Measurements from ENCODE around the gene AGBL4. TPM values are rescaled to one million over a fixed set of nuclear protein-coding genes. Genes with fewer than 3 reads are reported as not detected.

The AGBL4 gene
- polyA plus RNA-seq, 1 donor (not counting 4 experiments of a cell fraction or from before 2014, with no cell fraction given), result not detected

GRCh38 chr1:48831120-48831978 lies 1192.4 kb downstream of the AGBL4 start:
- Histone ChIP-seq H3K27me3 (ENCODE audit: control insufficient read depth, extremely low read depth, insufficient read depth, low read length) (no peaks in the 10 kb centered on the region), H3K4me1 (ENCODE audit: control insufficient read depth, extremely low read depth, insufficient read depth, low read length) (no peaks in the 10 kb centered on the region), H3K27ac (ENCODE audit: control insufficient read depth, insufficient read depth, low read length) (no peak overlapping the region), H2AFZ (ENCODE audit: control insufficient read depth, low read length) (no peak overlapping the region), H3K79me2 (ENCODE audit: control insufficient read depth, insufficient read depth, low read length) (no peaks in the 10 kb centered on the region), H3K9ac (ENCODE audit: control insufficient read depth, extremely low read depth, insufficient read depth, low read length) (no peak overlapping the region), H3K36me3 (ENCODE audit: control insufficient read depth in 2 of 2, extremely low read depth in 1 of 2, insufficient read depth in 2 of 2, low read length in 2 of 2) (no peaks in the 10 kb centered on the region), H3K4me3 (ENCODE audit: control insufficient read depth in 2 of 3, extremely low read depth in 1 of 3, insufficient read depth in 2 of 3, low read depth in 1 of 3, low read length in 3 of 3) (no peak overlapping the region), H3K4me2 (ENCODE audit: control insufficient read depth, extremely low read depth, insufficient read depth, low read depth, low read length) (no peak overlapping the region), H3K9me3 (ENCODE audit: control insufficient read depth, low read depth, low read length) (no peaks in the 10 kb centered on the region), H4K20me1 (ENCODE audit: control insufficient read depth, extremely low read depth, insufficient read depth, low read length) (no peaks in the 10 kb centered on the region), H3K9me1 (ENCODE audit: control insufficient read depth, extremely low read depth, insufficient read depth, low read length) (no peaks in the 10 kb centered on the region)
- dilution Hi-C loops (cut with MboI; ENCODE audit: extremely low pct_ligation_motif_present, low sequenced_read_pairs), result no loop called here
- no peak for FAIRE-seq
- TF ChIP-seq CTCF (optimal IDR thresholded peaks at IDR 0.05 in 1 of 3, IDR thresholded peaks at IDR 0.05 in 1 of 3, conservative IDR thresholded peaks at IDR 0.05 in 1 of 3; ENCODE audit: extremely low read depth in 1 of 3, insufficient read depth in 2 of 3, low read length in 3 of 3) (no peak), EZH2 (IDR thresholded peaks at IDR 0.05; ENCODE audit: low read length) (no peak)
- DNase-seq (ENCODE audit: low read depth, low spot score), result no peak

GRCh38 chr1:48830715-48831114 lies 1193.0 kb downstream of the AGBL4 start:
- Histone ChIP-seq H3K27ac (ENCODE audit: control insufficient read depth, insufficient read depth, low read length) (no peak overlapping the region), H3K9me1 (ENCODE audit: control insufficient read depth, extremely low read depth, insufficient read depth, low read length) (no peaks in the 10 kb centered on the region), H3K9me3 (ENCODE audit: control insufficient read depth, low read depth, low read length) (no peaks in the 10 kb centered on the region), H4K20me1 (ENCODE audit: control insufficient read depth, extremely low read depth, insufficient read depth, low read length) (no peaks in the 10 kb centered on the region), H3K79me2 (ENCODE audit: control insufficient read depth, insufficient read depth, low read length) (no peaks in the 10 kb centered on the region), H3K4me1 (ENCODE audit: control insufficient read depth, extremely low read depth, insufficient read depth, low read length) (no peaks in the 10 kb centered on the region), H2AFZ (ENCODE audit: control insufficient read depth, low read length) (no peak overlapping the region), H3K36me3 (ENCODE audit: control insufficient read depth in 2 of 2, extremely low read depth in 1 of 2, insufficient read depth in 2 of 2, low read length in 2 of 2) (no peaks in the 10 kb centered on the region), H3K4me2 (ENCODE audit: control insufficient read depth, extremely low read depth, insufficient read depth, low read depth, low read length) (no peak overlapping the region), H3K27me3 (ENCODE audit: control insufficient read depth, extremely low read depth, insufficient read depth, low read length) (no peaks in the 10 kb centered on the region), H3K4me3 (ENCODE audit: control insufficient read depth in 2 of 3, extremely low read depth in 1 of 3, insufficient read depth in 2 of 3, low read depth in 1 of 3, low read length in 3 of 3) (no peak overlapping the region), H3K9ac (ENCODE audit: control insufficient read depth, extremely low read depth, insufficient read depth, low read length) (no peak overlapping the region)
- DNase-seq (ENCODE audit: low read depth, low spot score), result no peak
- no peak for FAIRE-seq
- dilution Hi-C loops (cut with MboI; ENCODE audit: extremely low pct_ligation_motif_present, low sequenced_read_pairs), result no loop called here
- TF ChIP-seq CTCF (optimal IDR thresholded peaks at IDR 0.05 in 1 of 3, IDR thresholded peaks at IDR 0.05 in 1 of 3, conservative IDR thresholded peaks at IDR 0.05 in 1 of 3; ENCODE audit: extremely low read depth in 1 of 3, insufficient read depth in 2 of 3, low read length in 3 of 3), result no peak
- TF ChIP-seq EZH2 (IDR thresholded peaks at IDR 0.05; ENCODE audit: low read length), result no peak

Measured in keratinocyte (primary cell).